RKO (cell line): ENCODE results near the gene PACSIN1.

Experiments
- DNase-seq: peaks from one replicate; pipeline ENCODE4 v3.0.0-alpha.2; 2016; ENCODE audit warnings: low spot score

The PACSIN1 gene

DNA sequence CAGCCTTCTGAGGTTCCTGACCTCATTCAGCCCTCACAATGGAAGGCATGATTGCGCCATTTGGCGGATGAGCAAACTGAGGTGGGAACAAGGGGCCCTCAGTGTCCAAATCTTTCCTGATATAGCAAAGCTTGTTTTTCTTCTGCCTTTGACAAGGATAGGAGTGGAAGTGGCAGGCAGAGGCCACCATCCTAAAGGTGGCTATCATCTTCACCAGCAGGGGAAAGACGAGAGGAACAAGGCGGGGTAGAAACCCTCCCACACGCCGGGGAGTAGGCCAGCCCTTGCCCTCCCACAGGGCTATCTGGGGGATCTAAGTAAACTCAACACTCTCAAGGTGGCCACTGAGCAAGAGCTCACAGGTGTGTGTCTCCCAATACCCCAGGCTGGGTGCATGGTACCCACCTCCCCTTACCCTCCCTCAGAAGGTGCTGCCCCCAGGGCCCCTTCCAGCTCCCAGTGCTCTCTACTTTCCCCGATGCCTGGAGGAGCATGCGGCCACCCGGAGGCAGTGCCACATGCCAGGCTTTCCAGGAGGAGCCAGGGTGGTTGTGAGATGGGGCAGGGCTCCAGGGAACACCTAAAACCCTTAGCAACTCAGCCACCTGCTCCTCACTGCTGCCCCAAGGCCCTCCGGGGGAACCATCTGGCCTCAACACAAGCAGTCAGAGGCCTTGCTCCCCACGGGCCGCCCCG is 79.0 kb downstream of the PACSIN1 start:
- no peak for DNase-seq

DNA sequence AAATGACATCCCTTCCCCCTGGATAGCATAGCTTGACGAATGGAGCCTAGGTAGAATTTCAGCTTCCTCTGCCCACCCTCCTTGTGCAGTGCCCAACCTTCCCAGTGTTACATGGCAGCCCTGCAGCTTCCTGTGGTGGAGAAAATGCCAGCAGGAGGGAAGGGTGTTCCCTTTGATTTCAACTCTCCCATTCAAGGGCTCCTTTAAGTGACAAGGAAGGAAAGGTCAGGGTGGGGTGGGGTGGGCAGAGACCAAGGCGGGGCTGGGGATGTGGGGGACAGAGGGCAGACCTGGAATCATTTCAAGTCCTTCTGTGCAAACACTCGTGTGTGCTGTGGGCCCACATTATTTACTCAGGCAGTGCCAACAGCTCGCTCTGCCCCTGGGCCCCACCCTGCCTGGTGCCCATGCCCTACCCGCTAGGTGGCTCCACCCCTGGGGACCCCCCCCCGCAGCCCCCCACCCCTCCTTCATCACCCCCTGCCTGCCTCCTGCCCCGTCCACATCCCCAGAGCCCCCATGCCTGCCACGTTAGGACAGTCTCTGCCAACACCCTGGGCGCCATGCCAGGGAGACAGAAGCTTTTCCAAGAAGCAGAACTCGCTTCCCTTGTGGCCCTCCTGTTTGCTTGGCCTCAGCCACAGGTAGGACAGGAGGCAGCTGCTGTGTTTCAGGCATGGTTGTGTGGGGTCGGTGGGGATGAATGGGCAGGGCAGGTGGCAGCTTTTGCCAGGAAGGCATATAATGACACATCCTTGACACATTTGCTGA is 80.9 kb downstream of the PACSIN1 start:
- no peak for DNase-seq

DNA sequence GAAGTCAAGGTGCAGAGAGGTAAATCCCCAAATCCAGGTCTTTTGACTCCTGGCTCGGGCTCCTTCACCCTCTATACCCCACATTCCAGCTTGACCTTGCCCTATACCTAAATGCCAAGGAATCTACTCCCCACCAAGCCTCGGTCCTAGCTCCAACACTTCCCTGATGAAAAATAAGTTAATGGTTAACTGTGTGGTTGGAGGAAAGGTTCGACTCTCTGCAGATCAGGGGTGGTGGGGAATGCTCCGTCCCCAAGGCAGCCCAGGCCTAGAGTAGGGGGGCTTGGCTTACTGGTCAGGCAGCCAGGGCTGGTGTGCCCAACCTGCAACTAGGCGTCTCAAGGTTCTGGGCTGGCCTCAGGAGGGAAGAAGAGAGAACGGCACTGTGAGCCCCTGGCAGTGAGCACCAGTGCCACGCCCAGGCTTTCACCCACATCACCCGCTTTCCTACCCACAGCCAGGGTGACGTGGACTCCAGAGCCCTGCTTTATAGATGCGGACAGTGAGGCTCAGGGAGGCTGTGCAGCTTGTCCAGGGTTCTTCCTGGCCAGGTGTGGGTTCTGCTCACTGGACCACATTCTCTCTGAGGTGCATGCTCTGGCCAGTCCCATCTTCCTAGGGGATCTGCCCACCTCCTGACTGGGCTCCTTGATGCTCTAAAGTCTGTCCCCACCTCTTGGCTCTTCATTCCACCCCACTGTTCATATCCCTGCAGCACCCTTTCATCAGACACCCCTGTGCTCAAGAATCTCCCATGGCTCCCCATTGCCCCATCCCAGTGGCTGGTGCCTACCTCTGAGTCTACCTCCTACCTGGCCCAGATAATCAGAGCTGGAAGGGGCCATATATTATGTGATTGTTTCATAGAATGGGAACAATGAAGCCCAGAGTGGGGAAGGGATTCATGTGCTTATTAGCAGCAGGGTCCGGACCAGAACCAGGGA is 82.1 kb downstream of the PACSIN1 start:
- no peak for DNase-seq

DNA sequence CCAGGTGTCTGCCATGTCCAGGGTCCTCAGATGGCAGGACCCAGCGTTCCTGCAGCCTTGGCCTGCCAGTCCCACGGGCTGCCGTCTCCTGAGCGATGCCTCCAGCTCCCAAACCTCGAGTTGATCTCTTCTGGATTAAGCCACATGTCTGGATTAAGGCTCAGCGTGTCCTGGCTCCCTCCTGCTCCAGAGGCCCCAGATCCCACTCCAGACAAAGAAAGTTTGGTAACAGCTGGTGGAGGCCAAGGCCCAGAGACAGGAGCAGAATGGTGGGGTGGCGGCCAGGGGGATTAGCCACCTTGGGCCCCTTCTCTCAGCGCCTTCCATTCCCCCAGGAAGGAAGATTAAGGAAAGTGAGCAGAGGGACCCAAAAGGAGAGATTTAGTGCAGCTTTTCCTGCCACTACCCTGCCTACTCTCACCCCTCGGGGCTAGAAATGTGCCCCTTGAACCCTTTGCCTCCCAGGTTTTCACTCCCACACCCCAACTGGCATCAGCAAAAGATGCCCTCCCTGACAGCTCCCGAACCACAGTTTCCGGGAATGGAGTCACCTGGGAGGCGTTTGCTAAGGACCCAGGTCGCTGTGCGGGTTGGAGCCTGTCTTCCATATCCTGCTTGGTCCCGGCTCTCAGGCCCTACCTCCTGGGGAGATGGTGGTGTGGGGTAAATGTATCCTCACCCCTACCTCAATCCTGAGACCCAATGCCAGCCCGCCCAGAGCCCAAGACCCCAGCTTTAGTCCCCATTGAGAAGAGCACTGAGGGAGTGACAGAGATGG is 83.3 kb downstream of the PACSIN1 start:
- DNase-seq, result no peak

DNA sequence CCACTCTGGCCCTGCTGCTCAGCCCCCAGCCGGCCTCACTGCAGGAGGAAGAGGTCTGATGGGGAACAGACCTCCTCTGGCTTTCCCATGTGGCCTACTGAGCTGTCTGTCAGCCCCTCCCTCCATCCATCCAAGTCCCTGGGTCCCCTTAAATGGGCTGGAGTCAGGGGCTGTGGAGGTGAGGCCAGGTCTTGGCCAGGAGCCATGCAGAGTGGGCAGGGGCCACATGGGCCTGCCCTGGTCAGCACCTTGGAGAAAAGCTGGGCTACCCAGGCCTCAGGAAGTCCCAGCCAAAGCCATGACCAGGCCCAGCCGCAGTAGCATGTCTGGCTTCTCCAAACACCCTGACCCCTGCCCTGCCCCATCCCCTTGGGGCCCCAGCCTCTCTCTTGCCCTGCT is 83.9 kb downstream of the PACSIN1 start:
- no peak for DNase-seq

DNA sequence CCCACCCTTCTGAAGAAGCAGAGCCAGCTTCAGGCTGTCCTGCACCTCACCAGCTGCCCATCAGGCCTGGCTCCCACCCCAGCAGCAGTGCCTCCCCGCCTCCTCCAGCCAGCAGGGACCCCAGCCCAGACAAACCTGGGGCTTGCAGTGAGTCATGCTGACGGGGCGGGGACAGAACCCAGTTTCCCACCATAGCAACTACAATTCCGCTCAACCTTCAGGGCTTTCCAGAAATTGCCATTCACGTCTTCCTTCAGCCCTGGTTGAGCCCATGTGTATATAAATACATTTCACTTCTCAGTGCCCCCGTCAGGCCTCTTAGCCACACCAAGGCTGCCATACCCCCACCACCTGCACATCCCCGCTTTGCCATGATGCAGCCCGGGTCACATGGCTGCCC is 85.8 kb downstream of the PACSIN1 start:
- DNase-seq, result no peak

DNA sequence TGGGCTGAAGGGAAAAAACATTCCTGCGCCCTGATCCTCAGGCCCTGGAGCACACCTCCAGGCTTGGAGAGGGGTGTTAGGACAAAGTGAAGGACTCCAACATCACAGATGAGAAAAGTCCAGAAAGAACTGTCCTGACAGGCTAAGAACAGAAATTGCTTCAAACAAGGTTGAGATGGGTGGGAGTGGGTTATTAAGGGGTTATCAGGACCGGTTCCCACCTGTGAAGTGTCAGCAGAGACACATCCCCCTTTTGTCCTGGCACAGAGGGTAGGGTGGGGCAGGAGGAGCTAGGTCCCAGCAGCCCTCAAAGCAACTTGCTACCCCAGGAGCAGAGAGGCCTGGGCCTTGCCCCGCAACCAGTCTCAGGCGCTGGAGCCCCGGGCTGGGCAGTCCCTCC is 86.7 kb downstream of the PACSIN1 start:
- no peak for DNase-seq

DNA sequence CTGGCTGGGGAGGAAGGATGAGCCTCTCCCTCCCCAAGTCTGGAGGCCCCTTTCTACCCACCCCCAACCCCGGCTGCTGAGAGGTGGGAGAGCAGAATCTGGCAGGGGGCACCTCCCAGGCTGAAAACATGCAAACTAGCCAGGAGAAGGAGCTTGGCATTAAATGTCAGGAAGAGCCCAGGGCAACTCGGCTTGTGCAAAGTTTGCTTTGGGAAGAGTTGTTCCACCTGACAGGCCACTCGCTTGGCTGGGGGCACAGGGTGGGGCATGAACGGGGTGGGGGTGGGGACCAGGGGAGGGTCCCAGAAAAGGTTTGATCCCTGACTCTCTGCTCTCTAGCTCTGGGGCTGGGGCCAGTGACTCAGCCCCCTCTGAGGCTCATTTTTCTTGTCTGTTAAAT is 87.3 kb downstream of the PACSIN1 start:
- no peak for DNase-seq

DNA sequence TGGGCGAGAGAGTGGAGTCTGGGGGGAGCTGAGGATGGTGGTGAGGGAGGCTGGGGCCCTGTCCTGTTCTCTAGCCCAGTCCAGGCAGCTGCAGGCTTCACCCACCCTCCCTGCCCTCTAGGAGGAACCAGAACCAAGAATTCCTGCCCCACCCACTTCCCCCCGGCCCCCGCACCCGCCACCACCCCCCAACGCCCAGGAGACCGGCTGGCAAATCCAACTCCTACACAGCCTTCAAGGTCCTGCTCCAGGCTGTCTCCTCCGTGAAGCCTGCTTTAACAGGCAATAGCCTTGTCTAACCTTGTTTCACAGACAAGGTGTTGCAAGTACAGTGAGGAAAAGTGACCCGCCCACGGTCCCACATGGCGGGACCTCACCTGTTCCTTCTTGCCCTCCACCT is 87.9 kb downstream of the PACSIN1 start:
- no peak for DNase-seq

DNA sequence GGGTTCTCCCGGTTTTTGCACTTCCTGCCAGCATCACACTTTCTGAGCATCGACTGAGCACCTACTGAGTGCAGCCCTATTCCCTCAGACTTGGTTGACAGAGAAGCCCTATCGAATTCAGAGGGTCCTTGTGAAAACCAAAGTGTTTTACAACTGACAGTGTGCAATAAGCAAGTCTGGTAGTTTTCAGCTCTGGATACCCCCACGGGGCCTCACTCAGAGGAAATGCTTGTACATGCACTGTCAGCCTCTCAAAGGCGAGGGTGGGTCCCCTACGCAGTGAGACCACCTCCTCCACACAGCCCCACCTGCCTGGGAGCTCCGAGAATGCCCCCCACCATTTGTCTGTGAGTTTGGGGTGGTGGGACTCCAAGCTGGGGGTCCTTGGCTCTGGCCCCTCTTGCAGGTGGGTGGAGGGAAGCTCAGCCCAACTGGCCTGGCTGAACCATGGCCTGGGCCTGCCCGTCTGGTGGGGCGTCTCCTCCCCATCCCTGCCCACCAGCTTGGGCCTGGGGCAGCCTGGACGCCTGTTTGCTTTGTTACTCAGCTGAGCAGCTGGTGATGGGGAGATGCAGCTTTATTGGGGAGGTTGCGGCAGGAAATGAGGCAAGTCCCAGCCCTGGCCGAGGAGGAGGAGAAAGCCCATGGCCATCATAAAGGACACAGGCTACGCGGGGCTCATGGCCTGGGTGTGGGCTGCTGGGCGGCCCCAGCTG is 88.6 kb downstream of the PACSIN1 start:
- DNase-seq, result no peak

DNA sequence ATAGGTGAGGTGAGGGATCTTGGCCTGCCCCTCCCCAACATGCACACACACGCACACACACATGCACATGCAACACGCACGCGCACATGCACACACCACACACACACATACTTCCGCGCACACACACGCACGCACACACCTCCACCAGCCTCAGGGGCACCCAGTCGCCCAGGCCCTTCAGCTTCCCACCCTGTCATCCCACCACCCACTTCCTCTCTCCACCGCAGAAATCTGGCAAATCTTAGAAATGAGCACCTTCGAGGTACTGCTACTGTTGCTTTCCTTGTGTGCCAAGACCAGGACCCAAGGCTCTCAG is 89.1 kb downstream of the PACSIN1 start:
- DNase-seq, result no peak

DNA sequence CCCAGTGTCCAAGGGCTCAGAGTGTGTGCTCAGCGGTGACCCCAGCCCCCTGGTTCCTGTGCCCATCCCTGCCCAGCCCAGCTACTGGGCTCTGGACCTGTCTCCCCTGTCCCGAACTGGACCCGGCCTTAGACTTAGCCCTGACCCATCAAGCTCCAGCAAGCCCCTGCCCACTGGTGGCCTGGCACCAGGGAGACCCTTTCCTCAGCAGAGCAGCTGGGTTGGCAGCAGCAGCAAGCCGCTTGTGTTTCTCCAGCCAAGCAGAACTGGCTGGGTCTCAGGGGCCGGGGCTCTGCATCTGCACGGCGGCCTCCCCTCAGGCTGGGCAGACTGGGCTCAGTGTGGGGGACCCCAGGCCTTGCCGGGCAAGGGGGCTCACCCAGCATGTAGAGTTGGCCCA is 89.5 kb downstream of the PACSIN1 start:
- DNase-seq, result no peak

DNA sequence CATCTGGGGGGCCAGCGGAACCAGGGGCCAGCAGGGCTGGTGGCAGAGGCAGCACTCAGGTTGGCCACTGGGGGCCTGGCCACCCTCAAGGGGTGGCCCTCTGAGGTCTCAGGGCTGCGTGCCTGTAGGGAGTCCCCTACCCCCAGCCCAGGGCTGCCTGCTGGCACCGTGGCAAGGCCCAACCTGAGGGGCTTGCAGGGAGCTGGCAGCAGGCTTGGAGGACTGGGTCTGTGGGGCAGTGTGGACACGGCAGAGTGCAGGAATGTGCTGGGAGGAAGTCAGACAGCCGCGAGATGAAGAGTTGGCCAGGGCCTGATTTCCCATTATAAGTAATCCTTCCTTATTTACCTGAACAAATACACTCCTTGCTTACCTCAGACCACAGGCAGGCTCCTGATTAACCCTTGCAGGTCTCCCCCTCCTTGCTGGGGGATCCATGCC is 90.2 kb downstream of the PACSIN1 start, which contains the start of gene SPDEF:
TSS of gene SPDEF (minus strand) at position 299 of the 441 bp plus-strand sequence. CDS start 11,874 bp downstream, outside the sequence.
- DNase-seq, result no peak

DNA sequence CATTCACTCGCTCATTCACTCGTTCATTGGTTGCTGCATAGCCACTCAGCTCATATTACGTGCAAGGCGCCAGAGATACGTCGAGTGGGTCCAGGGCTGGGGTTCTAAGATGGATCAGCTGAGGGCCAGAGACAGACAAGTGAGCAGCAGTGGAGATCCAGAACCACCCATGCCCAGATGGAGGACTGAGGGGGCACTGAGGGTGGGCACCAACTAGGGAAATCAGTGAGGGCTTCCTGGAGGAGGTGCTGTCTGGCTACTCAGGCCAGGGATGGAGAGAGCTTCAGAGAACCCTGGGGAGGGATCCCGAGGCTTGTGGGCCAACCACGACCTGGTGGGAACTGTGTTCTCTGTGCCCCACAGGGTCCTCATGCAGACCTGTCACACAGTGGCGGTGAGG is 90.6 kb downstream of the PACSIN1 start:
- DNase-seq, result no peak

DNA sequence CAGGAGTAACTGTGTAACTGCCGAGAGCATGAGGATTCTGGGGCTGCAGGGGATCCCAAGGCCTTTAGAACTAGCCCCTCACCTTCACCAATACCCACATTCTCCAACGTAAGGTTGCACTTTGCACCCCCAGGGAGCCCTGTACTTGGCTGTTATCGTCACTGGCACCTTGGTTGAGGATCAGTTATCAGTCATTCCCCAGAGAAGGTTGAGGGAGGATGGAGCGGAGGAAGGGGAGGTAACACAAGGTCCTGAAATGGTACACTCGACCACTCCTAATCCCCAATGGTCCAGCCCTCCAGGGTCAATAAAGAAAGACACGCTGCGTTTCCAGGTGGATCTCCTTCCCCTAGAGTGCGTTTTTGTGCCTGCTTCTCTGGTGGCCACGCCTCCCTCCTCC is 91.4 kb downstream of the PACSIN1 start:
- no peak for DNase-seq

DNA sequence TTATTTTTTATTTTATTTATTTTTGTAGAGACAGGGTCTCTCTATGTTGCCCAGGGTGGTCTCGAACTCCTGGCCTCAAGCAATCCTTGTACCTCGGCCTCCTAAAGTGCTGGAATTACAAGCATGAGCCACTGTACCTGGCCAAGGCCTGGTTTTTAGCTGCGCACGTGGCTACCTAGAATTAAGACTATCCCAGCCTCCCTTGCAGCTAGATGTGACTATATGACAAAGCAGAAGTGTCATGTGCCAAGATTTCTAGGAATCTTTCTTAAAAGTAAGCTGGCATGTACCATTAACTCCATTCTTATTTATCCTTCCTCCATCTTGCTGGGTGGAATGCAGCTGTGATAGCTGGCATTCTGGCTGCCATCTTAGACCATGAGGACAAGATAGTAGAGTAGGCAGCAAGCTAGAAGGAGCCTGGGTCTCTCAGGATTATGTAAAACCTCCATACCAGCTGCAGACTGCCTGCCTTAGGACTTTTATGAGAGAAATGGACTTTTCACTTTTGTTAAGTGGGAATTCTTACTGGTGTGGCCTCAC is 92.4 kb downstream of the PACSIN1 start:
- no peak for DNase-seq

DNA sequence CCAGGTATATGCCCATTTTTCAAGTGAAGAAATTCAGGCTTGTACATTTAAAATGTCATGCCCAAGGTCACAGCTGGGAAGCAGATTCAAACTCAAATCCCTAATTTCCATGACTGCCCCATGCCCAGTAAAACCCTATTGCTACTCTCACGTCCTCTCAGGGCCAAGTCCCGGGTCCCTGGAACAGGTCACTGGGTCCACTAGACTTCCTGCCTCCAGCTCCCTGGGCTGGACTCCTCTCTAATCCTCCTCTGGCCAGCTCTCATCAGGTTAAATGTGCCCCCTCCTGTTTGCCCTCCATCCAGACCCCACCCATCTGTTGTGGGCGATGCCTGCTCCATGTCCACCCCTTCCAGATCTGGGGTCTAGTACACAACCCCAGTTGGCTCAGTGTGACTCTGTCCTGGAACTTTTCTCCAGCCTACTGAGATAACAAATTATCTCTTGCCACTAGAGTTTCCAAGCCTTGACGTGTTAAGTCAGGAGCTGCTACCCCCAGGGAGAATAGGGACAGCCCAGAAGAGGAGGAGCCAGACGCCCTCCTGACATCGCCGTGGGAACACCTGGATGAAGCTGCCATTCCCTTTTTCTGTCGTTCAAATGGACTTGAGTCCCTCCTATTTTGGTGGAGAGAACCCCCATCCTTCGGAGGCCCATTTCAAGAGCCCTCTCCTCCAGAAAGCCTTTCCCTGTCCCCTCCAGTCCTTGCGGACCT is 93.9 kb downstream of the PACSIN1 start:
- DNase-seq, result no peak

DNA sequence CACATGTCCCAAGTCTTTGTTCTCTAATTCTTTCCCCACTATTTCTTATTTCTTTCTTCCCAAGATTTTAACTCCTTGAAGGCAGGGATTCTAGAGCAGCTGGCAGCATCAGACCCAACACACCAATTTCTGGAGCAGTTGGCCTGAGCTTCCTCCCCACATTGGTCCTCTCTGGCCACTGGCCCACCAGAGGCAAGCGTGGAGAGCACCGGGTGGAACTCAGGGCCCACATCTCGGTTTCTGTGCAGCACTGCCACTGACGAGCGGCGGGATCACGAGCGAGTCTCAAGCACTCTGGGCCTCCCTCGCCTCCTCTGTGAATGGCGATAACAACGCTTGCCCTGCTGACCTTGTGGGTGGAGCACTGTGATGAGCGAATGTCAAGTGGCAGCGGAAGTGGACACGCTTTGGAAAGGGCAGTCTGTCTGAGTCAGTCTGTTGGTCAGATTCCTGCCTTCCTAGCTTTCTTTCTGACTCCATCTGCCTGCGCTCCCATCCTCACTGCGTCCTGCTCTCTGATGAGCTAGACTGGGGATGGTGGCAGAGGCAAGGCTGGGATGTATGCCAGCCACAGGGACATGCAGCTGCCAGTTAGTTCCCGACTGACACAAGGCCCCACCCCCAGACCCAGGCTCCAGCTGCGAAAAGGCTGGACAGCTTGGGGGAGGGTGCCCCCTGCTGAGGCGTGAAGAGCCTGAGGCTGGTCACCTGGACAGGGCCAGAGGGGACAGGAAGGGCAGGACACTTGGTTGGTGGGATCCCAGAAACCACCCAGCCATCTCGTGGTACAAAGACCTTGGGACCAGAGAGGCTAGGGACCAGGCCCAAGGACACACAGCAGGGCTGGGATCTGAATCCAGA is 94.7 kb downstream of the PACSIN1 start:
- peak; percentile 64 for DNase-seq

DNA sequence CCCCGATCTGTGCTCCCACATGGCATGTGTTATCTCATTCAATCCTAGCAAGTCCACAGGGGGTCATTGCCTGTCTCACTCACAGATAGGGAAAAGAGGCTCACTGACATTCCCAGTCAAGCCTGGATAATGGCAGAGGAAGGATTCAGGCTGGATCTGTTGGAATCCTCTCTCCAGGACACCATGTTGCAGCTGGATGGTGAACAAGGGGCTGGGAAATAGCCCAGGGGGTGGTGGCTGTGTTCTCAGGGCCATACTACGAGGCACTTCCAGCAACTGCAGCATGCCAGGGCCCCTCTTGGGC is 95.3 kb downstream of the PACSIN1 start:
- no peak for DNase-seq
